H9 (cell line): ENCODE measurements around the gene SLC25A27. TPM values are rescaled to one million over a fixed set of nuclear protein-coding genes. Genes with fewer than 3 reads are reported as not detected.

Experiments used
- DNase-seq: peaks from one replicate; pipeline ENCODE4 v3.0.0-alpha.2; 2017
- H2AFZ ChIP-seq: one replicate; pipeline ENCODE4 v1.6.1; 2013; ENCODE audit warnings: mild to moderate bottlenecking, low read length, control low read depth, moderate library complexity
- H2AK5ac ChIP-seq: 2 replicates; pipeline ENCODE4 v1.6.1; 2013; ENCODE audit warnings: low read length, control low read depth, mixed read lengths; ENCODE audit not compliant: insufficient read length
- H2BK120ac ChIP-seq: one replicate; pipeline ENCODE4 v1.6.1; 2013; ENCODE audit warnings: low read depth, mild to moderate bottlenecking, low read length, control low read depth, inconsistent platforms; ENCODE audit not compliant: poor library complexity, severe bottlenecking
- H2BK12ac ChIP-seq: 2 replicates; pipeline ENCODE4 v1.6.1; 2013; ENCODE audit warnings: low read length, control low read depth, mixed read lengths, low read depth; ENCODE audit not compliant: insufficient read length
- H2BK15ac ChIP-seq: 2 replicates; pipeline ENCODE4 v1.6.1; 2013; ENCODE audit warnings: low read depth, low read length, control low read depth
- H2BK20ac ChIP-seq: one replicate; pipeline ENCODE4 v1.6.1; 2013; ENCODE audit warnings: low read depth, mild to moderate bottlenecking, low read length, control low read depth, inconsistent platforms; ENCODE audit not compliant: poor library complexity, severe bottlenecking
- H2BK5ac ChIP-seq: 2 replicates; pipeline ENCODE4 v1.6.1; 2013; ENCODE audit warnings: low read length, control low read depth, mixed read lengths; ENCODE audit not compliant: insufficient read length
- H3K14ac ChIP-seq: 2 replicates; pipeline ENCODE4 v1.6.1; 2013; ENCODE audit warnings: low read length, control low read depth; ENCODE audit not compliant: insufficient read depth
- H3K18ac ChIP-seq: 2 replicates; pipeline ENCODE4 v1.6.1; 2013; ENCODE audit warnings: low read depth, mild to moderate bottlenecking, mixed read lengths, low read length, control low read depth; ENCODE audit not compliant: insufficient read length
- H3K23ac ChIP-seq: 2 replicates; pipeline ENCODE4 v1.6.1; 2013; ENCODE audit warnings: low read length, control low read depth, mixed read lengths, low read depth; ENCODE audit not compliant: insufficient read length
- H3K23me2 ChIP-seq: 2 replicates; pipeline ENCODE4 v1.6.1; 2013; ENCODE audit warnings: low read depth, mild to moderate bottlenecking, mixed read lengths, low read length, control low read depth; ENCODE audit not compliant: insufficient read length, poor library complexity, severe bottlenecking
- H3K27ac ChIP-seq: 2 replicates; pipeline ENCODE4 v1.5.1; 2013; ENCODE audit warnings: low read length, control low read depth, mixed read lengths, low read depth; ENCODE audit not compliant: insufficient read length
- H3K27me3 ChIP-seq: 2 replicates; pipeline ENCODE4 v1.6.1; 2013; ENCODE audit warnings: low read length, control low read depth, inconsistent platforms; ENCODE audit not compliant: insufficient read depth
- H3K4ac ChIP-seq: 2 replicates; pipeline ENCODE4 v1.6.1; 2013; ENCODE audit warnings: low read depth, mild to moderate bottlenecking, control low read depth, inconsistent platforms, low read length, moderate library complexity
- H3K4me1 ChIP-seq: 2 replicates; pipeline ENCODE4 v1.6.1; 2013; ENCODE audit warnings: low read length, control low read depth, inconsistent platforms; ENCODE audit not compliant: insufficient read depth
- H3K4me2 ChIP-seq: 2 replicates; pipeline ENCODE4 v1.6.1; 2013; ENCODE audit warnings: low read length, control low read depth, mixed read lengths; ENCODE audit not compliant: insufficient read length, insufficient read depth
- H3K56ac ChIP-seq: 2 replicates; pipeline ENCODE4 v1.6.1; 2013; ENCODE audit warnings: low read depth, mild to moderate bottlenecking, mixed read lengths, low read length, control low read depth; ENCODE audit not compliant: insufficient read length
- H3K79me1 ChIP-seq: 2 replicates; pipeline ENCODE4 v1.6.1; 2013; ENCODE audit warnings: low read depth, mild to moderate bottlenecking, moderate library complexity, low read length, control low read depth, inconsistent platforms; ENCODE audit not compliant: insufficient read depth, poor library complexity, severe bottlenecking
- H3K79me2 ChIP-seq: 2 replicates; pipeline ENCODE4 v1.6.1; 2013; ENCODE audit warnings: low read length, control low read depth, inconsistent platforms; ENCODE audit not compliant: insufficient read depth
- H3K9ac ChIP-seq: 2 replicates; pipeline ENCODE4 v1.6.1; 2013; ENCODE audit warnings: low read length, control low read depth, mixed read lengths; ENCODE audit not compliant: insufficient read length; ENCODE audit errors: extremely low read depth
- H3K9me3 ChIP-seq: one replicate; pipeline ENCODE4 v1.6.1; 2013; ENCODE audit warnings: low read depth, low read length, inconsistent platforms; ENCODE audit not compliant: control insufficient read depth
- H3T11ph ChIP-seq: one replicate; pipeline ENCODE4 v1.6.1; 2013; ENCODE audit warnings: mild to moderate bottlenecking, low read length, control low read depth, inconsistent platforms
- H4K20me1 ChIP-seq: one replicate; pipeline ENCODE4 v1.6.1; 2013; ENCODE audit not compliant: control insufficient read depth, insufficient read length, insufficient read depth
- H4K5ac ChIP-seq: 2 replicates; pipeline ENCODE4 v1.6.1; 2013; ENCODE audit warnings: low read depth, mild to moderate bottlenecking, mixed read lengths, low read length, control low read depth; ENCODE audit not compliant: insufficient read length
- H4K8ac ChIP-seq: replicated peaks from 2 replicates; pipeline ENCODE4 v1.6.1; 2013; ENCODE audit warnings: low read length, control low read depth, mixed read lengths, low read depth; ENCODE audit not compliant: insufficient read length
- H4K91ac ChIP-seq: 2 replicates; pipeline ENCODE4 v1.6.1; 2013; ENCODE audit warnings: low read depth, mild to moderate bottlenecking, moderate library complexity, mixed read lengths, low read length, control low read depth; ENCODE audit not compliant: insufficient read length
- H3K27ac Mint-ChIP-seq, 3 experiments: 2 replicates in 2 of 3; 3 replicates in 1 of 3; pipeline ENCODE4 v1.8.0; 2020 to 2021; ENCODE audit warnings: mixed read lengths in 3 of 3, mild to moderate bottlenecking in 1 of 3, moderate library complexity in 1 of 3
- H3K27me3 Mint-ChIP-seq: 2 replicates; pipeline ENCODE4 v1.8.0; 2021; ENCODE audit warnings: low read depth, mild to moderate bottlenecking, moderate library complexity, mixed read lengths
- H3K36me3 Mint-ChIP-seq, 3 experiments: 2 replicates in 2 of 3; 3 replicates in 1 of 3; pipeline ENCODE4 v1.8.0; 2020 to 2021; ENCODE audit warnings: low read depth in 3 of 3, mixed read lengths in 3 of 3; ENCODE audit not compliant: insufficient read depth in 1 of 3
- H3K4me1 Mint-ChIP-seq, 2 experiments: 2 replicates each; pipeline ENCODE4 v1.8.0; 2020; ENCODE audit warnings: mixed read lengths in 2 of 2
- H3K4me3 Mint-ChIP-seq, 2 experiments: 2 replicates in 1 of 2; 3 replicates in 1 of 2; pipeline ENCODE4 v1.8.0; 2020 to 2021; ENCODE audit warnings: mild to moderate bottlenecking in 2 of 2, mixed read lengths in 2 of 2, moderate library complexity in 1 of 2
- H3K9me3 Mint-ChIP-seq, 2 experiments: 2 replicates in 1 of 2; 3 replicates in 1 of 2; pipeline ENCODE4 v1.8.0; 2020; ENCODE audit warnings: mild to moderate bottlenecking in 2 of 2, mixed read lengths in 2 of 2, moderate library complexity in 1 of 2
- WGBS: extraction: QIAGEN DNeasy Blood & Tissue Kit; methylation state at CpG from one replicate; pipeline ENCODE4 v1.1.7; 2013; ENCODE audit warnings: missing lambda C conversion rate, low lambda C conversion rate, mixed read lengths; ENCODE audit not compliant: insufficient read length; ENCODE audit errors: extremely low coverage; 5-methylcytosine and 5-hydroxymethylcytosine counted together
- total RNA-seq: library from RNA; stranded (reverse); gene quantifications from 2 replicates; pipeline ENCODE4 v1.2.1, GENCODE V29; 2021
- TF ChIP-seq, protein P1 (sequence below): fragments of 200-600 bp; sonication (generic); conservative IDR thresholded peaks from 3 replicates; pipeline ENCODE4 v1.8.0; 2021; ENCODE audit warnings: antibody characterized with exemption, mild to moderate bottlenecking

The SLC25A27 gene
- total RNA-seq, 1 experiment from 2014 or later = 5.1 TPM

DNA sequence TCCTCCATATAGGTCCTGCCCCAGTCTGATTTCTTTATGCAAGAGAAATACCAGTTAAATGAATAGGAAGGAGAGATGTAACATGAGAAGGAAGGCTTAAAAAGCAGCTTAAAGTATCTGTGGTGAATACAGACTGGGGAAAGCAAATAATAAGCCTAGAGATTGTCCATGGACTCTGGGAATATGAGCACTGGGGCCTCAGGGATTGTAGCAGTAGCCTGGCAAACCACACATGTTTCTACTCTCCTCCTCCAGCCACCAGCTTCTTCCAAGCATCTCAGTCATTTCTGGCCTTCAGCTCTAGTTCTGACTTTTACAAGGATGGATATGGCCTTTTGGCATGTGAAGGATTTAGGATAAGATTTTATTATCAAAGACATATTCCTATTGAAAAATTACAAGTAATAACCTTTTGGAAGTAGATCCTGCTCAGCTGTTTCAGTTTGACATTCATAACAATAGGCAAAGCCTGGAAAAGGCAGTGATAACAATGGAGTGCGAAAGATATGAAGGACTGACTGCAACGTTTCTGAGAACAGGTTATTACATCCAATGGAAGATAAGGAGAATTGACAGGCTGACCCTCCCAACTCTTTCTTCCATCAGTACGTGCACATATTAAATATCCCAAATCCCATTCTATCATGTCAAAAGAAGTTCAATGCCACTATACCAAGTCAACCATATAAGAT is 41.8 kb upstream of the SLC25A27 start:
- Histone ChIP-seq H2AK5ac (no peak overlapping the region), H2BK5ac (no peak overlapping the region), H3K79me2 (no peaks in the 10 kb centered on the region), H4K91ac (no peak overlapping the region), H3K23ac (no peak overlapping the region), H4K20me1 (no peaks in the 10 kb centered on the region), H3K9ac (no peak overlapping the region), H2BK120ac (no peak overlapping the region), H2AFZ (no peak overlapping the region), H3K18ac (no peak overlapping the region), H2BK20ac (no peak overlapping the region), H3K4ac (no peak overlapping the region), H3K27ac (no peak overlapping the region), H3K14ac (no peak overlapping the region), H2BK15ac (no peak overlapping the region), H3K4me2 (no peak overlapping the region), H3K56ac (no peak overlapping the region), H3T11ph (no peak overlapping the region), H2BK12ac (no peak overlapping the region), H4K8ac (no peak overlapping the region), H3K4me1 (no peaks in the 10 kb centered on the region), H3K23me2 (no peaks in the 10 kb centered on the region), H3K79me1 (no peaks in the 10 kb centered on the region), H3K27me3 (no peaks in the 10 kb centered on the region), H4K5ac (no peak overlapping the region), H3K9me3 (no peaks in the 10 kb centered on the region)
- WGBS = no CpG with 5 or more reads among the region's 3 CpGs
- Mint-ChIP-seq H3K27ac (no peak overlapping the region), H3K27me3 (no peaks in the 10 kb centered on the region), H3K4me1 (no peaks in the 10 kb centered on the region), H3K9me3 (no peaks in the 10 kb centered on the region), H3K4me3 (no peak overlapping the region), H3K36me3 (no peaks in the 10 kb centered on the region)
- TF ChIP-seq, protein P1, sequence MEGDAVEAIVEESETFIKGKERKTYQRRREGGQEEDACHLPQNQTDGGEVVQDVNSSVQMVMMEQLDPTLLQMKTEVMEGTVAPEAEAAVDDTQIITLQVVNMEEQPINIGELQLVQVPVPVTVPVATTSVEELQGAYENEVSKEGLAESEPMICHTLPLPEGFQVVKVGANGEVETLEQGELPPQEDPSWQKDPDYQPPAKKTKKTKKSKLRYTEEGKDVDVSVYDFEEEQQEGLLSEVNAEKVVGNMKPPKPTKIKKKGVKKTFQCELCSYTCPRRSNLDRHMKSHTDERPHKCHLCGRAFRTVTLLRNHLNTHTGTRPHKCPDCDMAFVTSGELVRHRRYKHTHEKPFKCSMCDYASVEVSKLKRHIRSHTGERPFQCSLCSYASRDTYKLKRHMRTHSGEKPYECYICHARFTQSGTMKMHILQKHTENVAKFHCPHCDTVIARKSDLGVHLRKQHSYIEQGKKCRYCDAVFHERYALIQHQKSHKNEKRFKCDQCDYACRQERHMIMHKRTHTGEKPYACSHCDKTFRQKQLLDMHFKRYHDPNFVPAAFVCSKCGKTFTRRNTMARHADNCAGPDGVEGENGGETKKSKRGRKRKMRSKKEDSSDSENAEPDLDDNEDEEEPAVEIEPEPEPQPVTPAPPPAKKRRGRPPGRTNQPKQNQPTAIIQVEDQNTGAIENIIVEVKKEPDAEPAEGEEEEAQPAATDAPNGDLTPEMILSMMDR = no peak
- DNase-seq = no peak
